ENCODE data around the gene SLC16A7. TPM values are rescaled to one million over a fixed set of nuclear protein-coding genes. Genes with fewer than 3 reads are reported as not detected.

The SLC16A7 gene
- total RNA-seq, 2 experiments from 2014 or later: 30.7 to 34.1 TPM

GRCh38 chr12:59660148-59660547 is 64.3 kb downstream of the SLC16A7 start:
- H3K9me2 ChIP-seq (ENCODE audit: insufficient read depth, low read length): no peaks in the 10 kb centered on the region
- H3K9me3 ChIP-seq (ENCODE audit: low read length): no peaks in the 10 kb centered on the region
- H3K27ac ChIP-seq (ENCODE audit: low read depth, low read length, poor library complexity, severe bottlenecking): no peak overlapping the region
- TF ChIP-seq CTCF (conservative IDR thresholded peaks at IDR 0.05; ENCODE audit: low read length) (no peak), EZH2phosphoT487 (IDR thresholded peaks at IDR 0.05; ENCODE audit: borderline replicate concordance, low read depth, low read length) (no peak)
- no peak for DNase-seq (ENCODE audit: low spot score)
- H3K4me2 ChIP-seq (ENCODE audit: low read length): no peak overlapping the region
- no peak overlapping the region for H3K4me3 ChIP-seq (ENCODE audit: low read depth, low read length, poor library complexity, severe bottlenecking)
- peaks cover 5% of the 10 kb centered on the region; the same call in 1 of the 2 replicates for H3K79me2 ChIP-seq (ENCODE audit: insufficient read depth, low read depth, low read length)
- POLR2A ChIA-PET: no interaction called here
- peaks cover 29% of the 10 kb centered on the region for H3K36me3 ChIP-seq (ENCODE audit: insufficient read depth, low read length)
- CTCF ChIA-PET (ENCODE audit: unreplicated experiment): no interaction called here
- H4K20me1 ChIP-seq (ENCODE audit: insufficient read depth, low read length): no peaks in the 10 kb centered on the region; the same call in 1 of the 2 replicates
- H3K4me1 ChIP-seq (ENCODE audit: insufficient read depth, low read length, poor library complexity, severe bottlenecking): no peaks in the 10 kb centered on the region
- intact Hi-C loops (cut with micrococcal nuclease; ENCODE audit: unreplicated experiment): no loop called here
- BruUV-seq (replicated peaks): no TSS peak
- H2AFZ ChIP-seq (ENCODE audit: low read length): no peak overlapping the region

GRCh38 chr12:59660921-59661597 is 65.2 kb downstream of the SLC16A7 start:
- Histone ChIP-seq H3K4me3 (ENCODE audit: low read depth, low read length, poor library complexity, severe bottlenecking) (no peak overlapping the region), H4K20me1 (ENCODE audit: insufficient read depth, low read length) (no peaks in the 10 kb centered on the region; the same call in 1 of the 2 replicates), H3K4me1 (ENCODE audit: insufficient read depth, low read length, poor library complexity, severe bottlenecking) (no peaks in the 10 kb centered on the region), H3K27ac (ENCODE audit: low read depth, low read length, poor library complexity, severe bottlenecking) (no peak overlapping the region), H2AFZ (ENCODE audit: low read length) (no peak overlapping the region), H3K79me2 (ENCODE audit: insufficient read depth, low read depth, low read length) (peaks cover 6% of the 10 kb centered on the region; the same call in 1 of the 2 replicates), H3K4me2 (ENCODE audit: low read length) (no peak overlapping the region), H3K9me3 (ENCODE audit: low read length) (peaks cover 4% of the 10 kb centered on the region; the same call in 1 of the 2 replicates), H3K36me3 (ENCODE audit: insufficient read depth, low read length) (peaks cover 25% of the 10 kb centered on the region), H3K9me2 (ENCODE audit: insufficient read depth, low read length) (no peaks in the 10 kb centered on the region)
- ChIA-PET POLR2A (interaction anchor here (0.5 kb wide), 1 partner anchor 66 kb away, joined by 3 read pairs; no protein-coding TSS in a partner anchor), CTCF (ENCODE audit: unreplicated experiment) (no interaction called here)
- intact Hi-C loops (cut with micrococcal nuclease; ENCODE audit: unreplicated experiment): no loop called here
- DNase-seq (ENCODE audit: low spot score): no peak
- BruUV-seq (replicated peaks): no TSS peak
- TF ChIP-seq CTCF (conservative IDR thresholded peaks at IDR 0.05; ENCODE audit: low read length): no peak
- TF ChIP-seq EZH2phosphoT487 (IDR thresholded peaks at IDR 0.05; ENCODE audit: borderline replicate concordance, low read depth, low read length): no peak

GRCh38 chr12:59664495-59664894 is 68.7 kb downstream of the SLC16A7 start:
- TF ChIP-seq EZH2phosphoT487 (IDR thresholded peaks at IDR 0.05; ENCODE audit: borderline replicate concordance, low read depth, low read length): no peak
- TF ChIP-seq CTCF (conservative IDR thresholded peaks at IDR 0.05; ENCODE audit: low read length): no peak
- Histone ChIP-seq H3K4me2 (ENCODE audit: low read length) (no peak overlapping the region), H3K4me3 (ENCODE audit: low read depth, low read length, poor library complexity, severe bottlenecking) (no peak overlapping the region), H3K9me2 (ENCODE audit: insufficient read depth, low read length) (no peaks in the 10 kb centered on the region), H3K9me3 (ENCODE audit: low read length) (peaks cover 24% of the 10 kb centered on the region), H3K27ac (ENCODE audit: low read depth, low read length, poor library complexity, severe bottlenecking) (no peak overlapping the region), H4K20me1 (ENCODE audit: insufficient read depth, low read length) (no peaks in the 10 kb centered on the region), H3K79me2 (ENCODE audit: insufficient read depth, low read depth, low read length) (peaks cover 6% of the 10 kb centered on the region; the same call in 1 of the 2 replicates), H2AFZ (ENCODE audit: low read length) (no peak overlapping the region), H3K4me1 (ENCODE audit: insufficient read depth, low read length, poor library complexity, severe bottlenecking) (no peaks in the 10 kb centered on the region), H3K36me3 (ENCODE audit: insufficient read depth, low read length) (peaks cover 37% of the 10 kb centered on the region)
- intact Hi-C loops (cut with micrococcal nuclease; ENCODE audit: unreplicated experiment): no loop called here
- no peak for DNase-seq (ENCODE audit: low spot score)
- ChIA-PET CTCF (ENCODE audit: unreplicated experiment) (no interaction called here), POLR2A (interaction anchor here (1.4 kb wide), 1 partner anchor 26 kb away, joined by 5 read pairs; no protein-coding TSS in a partner anchor)
- no TSS peak for BruUV-seq (replicated peaks)

Data from OCI-LY7 (cell line).